ENCODE data around the gene DCAF8. TPM values are rescaled to one million over a fixed set of nuclear protein-coding genes. Genes with fewer than 3 reads are reported as not detected.

The DCAF8 gene
- total RNA-seq, 1 experiment from 2014 or later = 129 TPM

DNA sequence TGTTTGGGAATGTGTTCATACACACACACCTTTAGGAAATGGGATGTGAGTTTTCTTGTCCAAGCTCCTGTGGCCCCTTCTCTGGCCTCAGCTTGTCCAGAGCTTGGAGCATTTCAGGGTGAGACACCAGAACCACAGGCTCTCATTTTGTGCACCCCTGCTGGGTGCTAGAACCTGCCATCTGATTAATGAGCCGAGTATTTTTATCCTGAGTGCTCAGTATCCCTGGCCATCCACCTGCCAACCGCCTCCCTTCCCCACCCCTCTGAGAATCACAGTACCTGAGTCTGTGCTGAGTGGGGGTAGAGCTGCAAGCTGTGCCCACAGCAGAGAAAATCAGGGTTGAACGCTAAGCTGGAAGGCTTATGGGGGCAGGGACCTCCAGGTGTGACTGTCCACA, 70.6 kb downstream of the DCAF8 start:
- Histone ChIP-seq H3K36me3 (replicated peaks; ENCODE audit: control insufficient read depth, insufficient read depth, low read length) (no peaks in the 10 kb centered on the region), H3K27me3 (ENCODE audit: control insufficient read depth, insufficient read depth, low read length) (no peaks in the 10 kb centered on the region; the same call in 1 of the 2 replicates), H3K4me3 (ENCODE audit: insufficient read depth, low read depth, low read length) (no peak overlapping the region)
- DNase-seq = no peak

GRCh38 chr1:160189649-160190625, 72.4 kb downstream of the DCAF8 start, which contains the start of gene CASQ1:
CASQ1 (plus strand) TSS chr1:160190575; CDS start chr1:160190752, 177 bp downstream.
- Histone ChIP-seq H3K36me3 (replicated peaks; ENCODE audit: control insufficient read depth, insufficient read depth, low read length) (no peaks in the 10 kb centered on the region), H3K4me3 (ENCODE audit: insufficient read depth, low read depth, low read length) (no peak within 1 kb of the TSS), H3K27me3 (ENCODE audit: control insufficient read depth, insufficient read depth, low read length) (no peaks in the 10 kb centered on the region; the same call in 1 of the 2 replicates)
- no peak for DNase-seq

DNA sequence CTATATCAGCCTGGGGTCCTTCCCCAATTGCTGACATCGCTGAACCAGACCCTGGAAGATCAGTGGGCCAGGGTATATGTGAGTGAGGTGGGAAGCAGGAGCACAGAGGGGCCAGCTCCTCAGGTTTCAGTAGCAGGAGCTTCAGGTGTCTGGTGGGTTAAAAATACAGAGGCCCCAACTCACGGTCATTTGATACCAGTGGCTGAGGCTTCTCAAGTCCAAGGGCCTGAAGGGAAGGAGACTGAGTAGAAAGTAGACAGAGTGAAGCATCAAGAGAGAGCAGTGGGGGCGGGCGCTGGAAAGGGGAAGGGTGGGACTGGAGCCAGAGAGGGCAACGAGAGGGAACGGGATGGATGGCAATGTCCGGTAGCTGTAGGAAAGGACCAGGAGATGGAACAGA, 74.0 kb downstream of the DCAF8 start:
- Histone ChIP-seq H3K4me3 (ENCODE audit: insufficient read depth, low read depth, low read length) (no peak overlapping the region), H3K27me3 (ENCODE audit: control insufficient read depth, insufficient read depth, low read length) (no peaks in the 10 kb centered on the region; the same call in 1 of the 2 replicates), H3K36me3 (replicated peaks; ENCODE audit: control insufficient read depth, insufficient read depth, low read length) (no peaks in the 10 kb centered on the region)
- no peak for DNase-seq

GRCh38 chr1:160187407-160187806, 74.9 kb downstream of the DCAF8 start:
- Histone ChIP-seq H3K27me3 (ENCODE audit: control insufficient read depth, insufficient read depth, low read length) (no peaks in the 10 kb centered on the region; the same call in 1 of the 2 replicates), H3K36me3 (replicated peaks; ENCODE audit: control insufficient read depth, insufficient read depth, low read length) (no peaks in the 10 kb centered on the region), H3K4me3 (ENCODE audit: insufficient read depth, low read depth, low read length) (no peak overlapping the region)
- no peak for DNase-seq

- H3K4me3 ChIP-seq (ENCODE audit: insufficient read depth, low read depth, low read length) = no peak overlapping the region
- H3K36me3 ChIP-seq (replicated peaks; ENCODE audit: control insufficient read depth, insufficient read depth, low read length) = no peaks in the 10 kb centered on the region
- DNase-seq = no peak
- no peaks in the 10 kb centered on the region; the same call in 1 of the 2 replicates for H3K27me3 ChIP-seq (ENCODE audit: control insufficient read depth, insufficient read depth, low read length)
These were observed 75.6 kb downstream of the DCAF8 start for GRCh38 chr1:160186729-160187128.

GRCh38 chr1:160186246-160186645, 76.1 kb downstream of the DCAF8 start:
- DNase-seq = no peak
- Histone ChIP-seq H3K27me3 (ENCODE audit: control insufficient read depth, insufficient read depth, low read length) (no peaks in the 10 kb centered on the region; the same call in 1 of the 2 replicates), H3K36me3 (replicated peaks; ENCODE audit: control insufficient read depth, insufficient read depth, low read length) (no peaks in the 10 kb centered on the region), H3K4me3 (ENCODE audit: insufficient read depth, low read depth, low read length) (no peak overlapping the region)

DNA sequence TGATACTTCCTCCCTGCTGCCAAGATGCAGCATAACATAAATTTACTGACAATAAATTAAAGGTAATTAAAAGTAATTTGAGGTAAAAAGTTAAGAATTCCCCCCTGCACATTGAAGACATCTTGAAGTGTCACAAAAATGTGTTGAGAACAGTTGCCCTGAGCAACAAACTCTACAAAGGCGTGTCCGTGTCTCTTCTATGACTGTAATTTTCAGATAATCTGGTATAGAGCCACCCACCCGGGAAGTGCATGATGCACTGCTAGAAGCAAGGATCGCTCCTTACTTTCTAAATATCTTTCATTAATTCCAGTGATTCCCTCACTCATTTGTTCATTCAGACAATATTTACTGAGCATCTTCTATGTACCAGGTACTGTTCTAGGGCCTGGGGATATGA, 83.0 kb downstream of the DCAF8 start:
- Histone ChIP-seq H3K27me3 (ENCODE audit: control insufficient read depth, insufficient read depth, low read length) (no peaks in the 10 kb centered on the region; the same call in 1 of the 2 replicates), H3K36me3 (replicated peaks; ENCODE audit: control insufficient read depth, insufficient read depth, low read length) (no peaks in the 10 kb centered on the region), H3K4me3 (ENCODE audit: insufficient read depth, low read depth, low read length) (no peak overlapping the region)
- no peak for DNase-seq

- no peak for DNase-seq
- Histone ChIP-seq H3K4me3 (ENCODE audit: insufficient read depth, low read depth, low read length) (no peak overlapping the region), H3K36me3 (replicated peaks; ENCODE audit: control insufficient read depth, insufficient read depth, low read length) (no peaks in the 10 kb centered on the region), H3K27me3 (ENCODE audit: control insufficient read depth, insufficient read depth, low read length) (no peaks in the 10 kb centered on the region; the same call in 1 of the 2 replicates)
These were observed 83.6 kb downstream of the DCAF8 start for GRCh38 chr1:160178731-160179130.

DNA sequence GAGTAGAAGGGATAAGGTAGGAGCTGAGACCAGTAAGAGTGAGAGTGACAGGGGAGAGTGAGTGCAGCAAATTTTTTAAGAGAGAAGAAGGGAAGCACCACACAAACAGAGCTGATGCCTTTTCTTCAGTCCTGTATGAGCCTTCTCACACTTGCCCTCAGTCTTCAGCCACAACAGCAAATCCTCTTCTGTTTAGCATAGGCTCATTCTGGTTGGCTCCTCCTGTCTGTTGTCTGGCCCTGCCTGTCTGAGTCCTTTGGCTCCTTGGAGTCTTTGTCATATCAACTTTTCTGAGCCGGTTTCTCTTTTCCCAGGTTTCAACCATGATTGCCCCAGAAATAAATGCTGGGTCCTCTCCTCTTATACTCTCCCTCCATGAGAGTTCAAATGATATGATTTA, 84.7 kb downstream of the DCAF8 start:
- H3K27me3 ChIP-seq (ENCODE audit: control insufficient read depth, insufficient read depth, low read length) = no peaks in the 10 kb centered on the region; the same call in 1 of the 2 replicates
- no peak overlapping the region for H3K4me3 ChIP-seq (ENCODE audit: insufficient read depth, low read depth, low read length)
- no peaks in the 10 kb centered on the region for H3K36me3 ChIP-seq (replicated peaks; ENCODE audit: control insufficient read depth, insufficient read depth, low read length)
- no peak for DNase-seq

- Histone ChIP-seq H3K36me3 (replicated peaks; ENCODE audit: control insufficient read depth, insufficient read depth, low read length) (no peaks in the 10 kb centered on the region), H3K4me3 (ENCODE audit: insufficient read depth, low read depth, low read length) (no peak overlapping the region)
- DNase-seq = no peak
These were observed 85.1 kb downstream of the DCAF8 start for GRCh38 chr1:160177231-160177630.

GRCh38 chr1:160171980-160172379, 90.4 kb downstream of the DCAF8 start:
- H3K36me3 ChIP-seq (replicated peaks; ENCODE audit: control insufficient read depth, insufficient read depth, low read length) = no peaks in the 10 kb centered on the region
- no peak for DNase-seq
- H3K27me3 ChIP-seq (ENCODE audit: control insufficient read depth, insufficient read depth, low read length) = no peaks in the 10 kb centered on the region; the same call in 1 of the 2 replicates
- no peak overlapping the region for H3K4me3 ChIP-seq (ENCODE audit: insufficient read depth, low read depth, low read length)

More at GRCh38 chr1:160177231-160177630, 85.1 kb downstream of the DCAF8 start:
- H3K27me3 ChIP-seq (ENCODE audit: control insufficient read depth, insufficient read depth, low read length) = no peaks in the 10 kb centered on the region; the same call in 1 of the 2 replicates

- H3K36me3 ChIP-seq (replicated peaks; ENCODE audit: control insufficient read depth, insufficient read depth, low read length) = no peaks in the 10 kb centered on the region
- DNase-seq = no peak
- no peak overlapping the region for H3K4me3 ChIP-seq (ENCODE audit: insufficient read depth, low read depth, low read length)
- no peaks in the 10 kb centered on the region; the same call in 1 of the 2 replicates for H3K27me3 ChIP-seq (ENCODE audit: control insufficient read depth, insufficient read depth, low read length)
These were observed 91.0 kb downstream of the DCAF8 start for GRCh38 chr1:160171354-160171753.

GRCh38 chr1:160169553-160170399, 92.6 kb downstream of the DCAF8 start:
- H3K36me3 ChIP-seq (replicated peaks; ENCODE audit: control insufficient read depth, insufficient read depth, low read length) = no peaks in the 10 kb centered on the region
- DNase-seq = peak; percentile 70
- H3K27me3 ChIP-seq (ENCODE audit: control insufficient read depth, insufficient read depth, low read length) = no peaks in the 10 kb centered on the region; the same call in 1 of the 2 replicates
- H3K4me3 ChIP-seq (ENCODE audit: insufficient read depth, low read depth, low read length) = no peak overlapping the region

GRCh38 chr1:160168609-160169369, 93.6 kb downstream of the DCAF8 start:
- DNase-seq = peak; percentile 57
- Histone ChIP-seq H3K4me3 (ENCODE audit: insufficient read depth, low read depth, low read length) (no peak overlapping the region), H3K27me3 (ENCODE audit: control insufficient read depth, insufficient read depth, low read length) (no peaks in the 10 kb centered on the region), H3K36me3 (replicated peaks; ENCODE audit: control insufficient read depth, insufficient read depth, low read length) (no peaks in the 10 kb centered on the region)

All from H7 (cell line).